HG02759 (cell line): ENCODE results near the gene KLHL21.
"Not testable (repeated sequence)": the region's sequence is repeated elsewhere in the genome, so short reads cannot be mapped to it uniquely, and the experiment has no call there.

Experiments used
- ATAC-seq: cut with Tn5 transposase; IDR thresholded peaks from one replicate; pipeline ENCODE4 v1.9.1; 2021; ENCODE audit warnings: mild to moderate bottlenecking, moderate library complexity; ENCODE audit not compliant: unreplicated experiment

The KLHL21 gene

GRCh38 chr1:6600410-6601048, 2.1 kb downstream of the KLHL21 start:
- ATAC-seq, result no peak

GRCh38 chr1:6599991-6600390, 2.7 kb downstream of the KLHL21 start:
- not testable (repeated sequence) for ATAC-seq

- ATAC-seq, result no peak
These were observed 3.3 kb downstream of the KLHL21 start for GRCh38 chr1:6599141-6599975.

- no peak for ATAC-seq
These were observed 4.9 kb downstream of the KLHL21 start for GRCh38 chr1:6597777-6598131.

- no peak for ATAC-seq
These were observed 5.5 kb downstream of the KLHL21 start for GRCh38 chr1:6596886-6597776.

DNA sequence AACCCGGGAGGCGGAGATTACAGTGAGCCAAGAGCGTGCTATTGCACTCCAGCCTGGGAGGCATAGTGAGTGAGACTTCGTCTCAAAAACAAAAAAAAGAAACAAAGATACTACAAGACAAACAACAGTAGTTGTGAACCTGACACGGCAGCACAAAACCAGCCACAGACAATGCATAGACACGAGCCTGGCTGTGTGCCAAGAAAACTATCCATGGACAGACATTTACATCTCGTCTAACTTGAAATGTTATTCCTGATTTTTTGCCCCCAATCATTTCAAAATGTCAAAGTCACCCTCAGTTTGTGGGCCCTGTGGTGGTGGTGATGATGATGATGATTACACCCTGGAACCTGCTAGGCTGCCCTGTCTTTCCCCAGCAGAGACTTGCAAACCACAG, 6.3 kb downstream of the KLHL21 start:
- ATAC-seq, result no peak

- no peak for ATAC-seq
These were observed 7.5 kb downstream of the KLHL21 start for GRCh38 chr1:6594977-6595740.

- no peak for ATAC-seq
These were observed 8.9 kb downstream of the KLHL21 start for GRCh38 chr1:6593810-6594209.

- no peak for ATAC-seq
These were observed 9.6 kb downstream of the KLHL21 start for GRCh38 chr1:6592865-6593593.

- ATAC-seq, result no peak
These were observed 10.2 kb downstream of the KLHL21 start for GRCh38 chr1:6592441-6592840.

GRCh38 chr1:6591644-6592043, 11.0 kb downstream of the KLHL21 start:
- no peak for ATAC-seq

- ATAC-seq, result no peak
These were observed 11.4 kb downstream of the KLHL21 start for GRCh38 chr1:6591222-6591621.

DNA sequence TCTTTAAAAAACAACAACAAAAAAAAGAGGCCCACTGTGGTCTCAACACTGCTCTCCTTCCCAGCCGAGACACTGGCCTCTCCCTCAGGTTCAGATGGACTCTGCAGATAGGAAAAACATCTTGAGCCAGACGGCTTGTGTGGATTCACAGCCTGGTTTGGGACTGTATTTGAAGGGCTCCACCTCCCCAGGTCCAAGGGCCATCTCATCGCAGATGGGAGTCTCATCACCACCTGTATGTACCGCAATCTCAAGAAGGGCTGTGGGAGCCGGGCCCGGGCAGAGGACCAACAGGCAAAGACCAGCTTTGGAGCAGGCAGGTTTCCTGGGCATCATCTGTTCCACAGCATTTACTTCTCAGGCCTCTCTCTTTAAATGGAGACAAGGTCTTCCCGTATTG, 12.6 kb downstream of the KLHL21 start:
- ATAC-seq, result no peak

- no peak for ATAC-seq
These were observed 13.7 kb downstream of the KLHL21 start for GRCh38 chr1:6588893-6589520.

DNA sequence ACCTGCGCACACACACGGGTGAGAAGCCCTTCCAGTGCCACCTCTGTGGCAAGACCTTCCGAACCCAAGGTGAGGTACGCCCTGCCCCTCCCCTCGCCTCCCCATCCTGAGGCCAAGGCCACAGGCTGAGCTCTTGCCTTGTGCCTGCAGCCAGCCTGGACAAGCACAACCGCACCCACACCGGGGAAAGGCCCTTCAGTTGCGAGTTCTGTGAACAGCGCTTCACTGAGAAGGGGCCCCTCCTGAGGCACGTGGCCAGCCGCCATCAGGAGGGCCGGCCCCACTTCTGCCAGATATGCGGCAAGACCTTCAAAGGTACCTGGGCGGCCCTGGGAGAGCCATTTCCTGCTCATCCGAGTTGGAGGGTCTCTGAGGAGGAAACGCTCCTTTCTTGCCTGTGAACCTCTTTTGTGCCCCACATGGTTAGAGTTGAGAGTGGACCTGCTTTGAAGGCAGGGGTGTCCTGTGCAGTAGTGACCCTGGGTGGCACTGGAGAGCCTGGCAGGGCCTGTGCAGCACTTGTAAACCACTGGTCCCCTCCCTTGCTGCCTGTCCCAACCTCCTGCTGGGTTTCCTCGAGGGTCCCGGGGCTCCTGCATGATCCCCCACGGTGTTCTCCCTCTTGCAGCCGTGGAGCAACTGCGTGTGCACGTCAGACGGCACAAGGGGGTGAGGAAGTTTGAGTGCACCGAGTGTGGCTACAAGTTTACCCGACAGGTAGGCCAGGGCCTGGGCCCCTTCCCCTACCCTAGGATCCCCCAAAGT, 14.4 kb downstream of the KLHL21 start:
- ATAC-seq, result no peak

DNA sequence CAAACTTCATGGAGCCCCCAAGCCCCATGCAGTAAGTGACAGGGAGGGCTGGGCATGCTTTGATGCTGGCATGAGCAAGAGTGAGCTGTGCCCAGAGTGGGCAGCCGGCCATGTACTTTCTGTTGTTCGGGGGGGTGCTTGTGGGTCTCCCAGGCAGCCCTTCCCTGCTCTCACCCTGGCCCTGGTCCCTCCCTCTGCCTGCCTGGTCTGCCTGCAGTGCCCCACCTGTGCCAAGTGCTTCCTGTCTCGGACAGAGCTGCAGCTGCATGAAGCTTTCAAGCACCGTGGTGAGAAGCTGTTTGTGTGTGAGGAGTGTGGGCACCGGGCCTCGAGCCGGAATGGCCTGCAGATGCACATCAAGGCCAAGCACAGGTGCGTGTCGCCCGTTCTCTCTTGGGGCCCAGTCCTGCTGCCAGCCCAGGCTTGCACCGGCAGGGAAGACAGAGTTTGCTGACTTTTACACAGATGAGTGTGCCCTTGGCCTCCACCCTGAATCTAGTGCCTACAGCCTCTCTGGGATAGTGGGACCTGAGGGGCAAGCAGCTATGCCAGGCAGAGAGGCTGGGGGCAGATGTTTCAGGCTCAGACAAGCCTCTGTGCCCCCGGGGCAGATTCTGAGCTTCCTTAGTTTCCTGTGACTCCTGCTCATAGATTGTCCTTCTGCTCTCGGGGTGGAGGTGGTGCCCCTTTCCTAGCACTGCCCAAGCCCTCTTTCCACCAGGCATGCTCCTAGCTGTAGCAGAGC, 15.2 kb downstream of the KLHL21 start:
- ATAC-seq, result no peak

- ATAC-seq, result no peak
These were observed 16.3 kb downstream of the KLHL21 start for GRCh38 chr1:6586404-6586816.

- ATAC-seq, result no peak
These were observed 16.8 kb downstream of the KLHL21 start for GRCh38 chr1:6585841-6586240.
